ENCODE data around the gene FRMD3.

FRMD3 gene

DNA sequence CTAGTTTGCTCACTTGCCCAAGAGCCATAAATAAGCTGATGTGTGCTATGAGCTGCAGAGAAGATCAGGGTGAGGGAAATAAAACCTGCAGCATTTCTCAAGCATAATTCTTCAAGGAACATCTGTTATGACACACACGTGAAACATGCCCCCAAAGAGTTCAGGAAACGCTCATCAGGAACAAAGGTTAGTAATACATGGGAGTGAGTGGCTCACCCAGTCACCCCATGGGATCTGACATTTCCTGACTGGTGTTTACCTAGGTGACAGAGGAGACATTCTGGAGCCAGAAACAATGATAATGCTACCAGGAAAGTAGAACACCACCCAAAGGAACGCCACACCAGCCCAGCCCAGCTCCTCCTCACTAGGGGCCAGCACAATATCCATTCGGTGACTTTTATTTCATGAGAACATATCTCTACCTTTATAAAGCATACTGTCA lies 66.0 kb downstream of the FRMD3 start:
- no peak for DNase-seq

DNA sequence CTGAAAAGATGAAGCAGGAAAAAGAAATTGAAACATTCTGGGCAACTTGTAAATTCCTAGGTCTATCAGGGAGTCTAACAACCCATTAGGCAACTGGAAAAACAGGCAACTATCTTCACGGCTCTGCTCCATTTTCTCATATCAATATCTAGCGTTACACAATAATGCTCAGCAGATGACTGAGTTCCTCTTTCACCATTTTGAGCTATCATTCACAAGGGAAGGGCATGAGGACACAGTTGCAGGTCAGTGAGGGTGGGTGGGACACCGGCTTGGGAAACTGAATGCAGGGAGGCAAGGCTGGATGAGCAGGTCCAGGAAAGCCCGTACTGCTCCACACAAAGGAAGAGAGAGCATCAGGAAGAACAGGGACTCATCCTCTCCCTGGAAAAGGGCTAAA lies 67.0 kb downstream of the FRMD3 start:
- no peak for DNase-seq

DNA sequence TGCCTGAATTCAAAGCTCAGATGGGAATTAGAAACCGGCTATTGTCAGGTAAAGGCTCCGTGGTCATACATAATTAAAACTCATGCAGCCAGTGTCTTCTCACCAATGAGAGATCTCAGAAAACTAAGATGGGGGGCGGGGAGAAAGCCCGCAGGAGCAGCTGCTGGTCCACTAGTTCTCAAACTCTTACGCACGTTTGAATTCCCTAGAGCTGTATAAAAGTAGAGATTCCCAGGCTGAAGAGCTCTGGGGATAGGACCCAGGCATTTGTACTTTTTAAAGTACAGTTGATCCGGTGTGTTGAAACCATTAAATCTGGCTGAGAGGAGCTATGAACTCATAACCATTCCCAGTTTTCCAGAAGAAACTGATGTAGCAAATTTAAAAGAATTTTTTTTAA lies 68.5 kb downstream of the FRMD3 start:
- no peak for DNase-seq

DNA sequence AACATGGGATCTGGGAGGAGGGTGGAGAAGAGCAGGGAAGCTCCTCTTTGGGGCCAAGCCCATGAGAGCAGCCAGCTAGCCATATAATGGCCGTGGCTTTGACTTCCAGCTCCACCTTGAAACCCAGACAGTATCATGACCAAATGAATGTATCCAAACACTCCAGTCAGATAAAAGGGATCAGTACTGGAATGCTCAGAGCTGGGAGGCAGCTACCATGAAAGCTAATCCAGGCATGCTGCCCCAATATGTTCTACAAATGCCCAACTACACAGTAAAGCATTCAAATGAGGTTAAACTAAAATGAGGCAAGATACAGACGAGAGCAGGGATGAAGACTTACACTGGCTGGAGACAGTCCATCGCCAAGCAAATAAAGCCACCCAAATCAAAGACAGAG lies 69.4 kb downstream of the FRMD3 start:
- DNase-seq: no peak

DNA sequence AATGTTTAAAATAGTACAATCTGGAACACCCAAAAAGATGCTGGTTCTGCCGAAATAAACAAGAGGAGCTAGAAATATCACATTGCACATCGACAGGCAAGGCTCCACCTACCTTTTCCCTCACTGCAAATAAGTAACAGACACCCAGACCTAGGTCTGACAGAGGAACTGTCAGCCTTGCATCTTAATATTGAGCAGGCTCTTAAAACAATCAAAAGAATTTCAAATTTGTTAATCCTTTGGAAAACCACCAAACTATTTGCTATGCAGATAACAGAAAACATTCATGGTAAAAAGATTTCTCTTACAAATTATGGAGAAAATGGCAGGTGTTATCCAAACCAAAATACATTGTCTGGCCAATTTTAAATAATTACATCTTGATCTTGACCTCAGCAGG lies 71.3 kb downstream of the FRMD3 start:
- DNase-seq: no peak

DNA sequence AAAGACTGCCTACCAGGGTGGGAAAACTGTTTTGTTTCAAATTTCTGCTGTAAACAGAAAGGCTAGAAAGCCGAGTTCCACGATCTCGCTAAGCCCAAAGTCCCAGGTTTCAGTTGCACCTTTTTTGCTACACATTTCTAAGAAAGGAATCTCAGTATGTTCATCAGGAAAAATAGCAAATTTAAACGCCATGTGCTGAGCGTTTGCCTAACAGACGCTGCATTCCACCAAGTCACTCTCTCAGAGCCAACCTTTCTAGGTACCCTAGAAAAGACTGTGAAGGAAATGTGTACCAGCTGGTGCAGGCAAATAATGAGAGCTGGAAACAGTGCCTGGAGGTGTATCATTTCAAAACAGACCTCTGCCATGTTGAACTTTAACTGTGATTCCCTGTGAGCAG lies 71.8 kb downstream of the FRMD3 start:
- no peak for DNase-seq

DNA sequence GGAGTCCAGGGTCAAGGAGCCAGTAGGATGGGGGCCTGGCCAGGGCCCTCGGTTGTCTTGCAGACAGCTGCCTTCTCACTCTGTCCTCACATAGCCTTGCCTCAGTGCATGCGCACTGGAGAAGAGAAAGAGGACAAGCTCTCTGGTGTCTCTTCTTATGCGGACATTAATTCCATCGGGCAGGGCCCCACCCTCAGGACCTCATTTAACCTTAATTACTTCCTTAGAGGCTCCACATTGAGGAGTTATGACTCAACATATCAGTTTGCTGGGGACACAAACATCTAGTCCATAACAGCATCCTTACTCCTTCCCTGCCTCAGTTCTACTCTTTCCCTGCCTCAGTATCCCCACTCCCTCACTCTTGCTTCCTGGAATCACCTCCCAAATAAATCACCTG lies 78.4 kb downstream of the FRMD3 start:
- DNase-seq: no peak

DNA sequence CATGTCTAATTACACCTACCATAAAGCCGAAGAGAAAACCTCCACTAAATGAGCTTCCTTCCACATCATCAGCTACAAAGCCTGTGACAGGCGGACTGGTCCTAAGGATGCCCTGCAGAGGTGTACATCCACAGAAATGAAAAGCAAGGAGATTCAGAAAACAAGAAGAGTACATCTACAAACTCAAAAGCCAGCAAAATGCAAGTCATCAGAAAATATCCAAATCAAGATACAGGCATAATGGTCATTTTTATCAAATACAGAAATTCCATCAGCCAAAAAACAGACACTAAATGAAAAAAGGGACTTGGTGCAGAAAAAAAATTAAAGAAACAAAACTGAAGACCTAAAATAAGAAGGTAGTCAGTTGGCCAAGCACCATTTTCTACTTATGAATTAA lies 79.7 kb downstream of the FRMD3 start:
- no peak for DNase-seq

DNA sequence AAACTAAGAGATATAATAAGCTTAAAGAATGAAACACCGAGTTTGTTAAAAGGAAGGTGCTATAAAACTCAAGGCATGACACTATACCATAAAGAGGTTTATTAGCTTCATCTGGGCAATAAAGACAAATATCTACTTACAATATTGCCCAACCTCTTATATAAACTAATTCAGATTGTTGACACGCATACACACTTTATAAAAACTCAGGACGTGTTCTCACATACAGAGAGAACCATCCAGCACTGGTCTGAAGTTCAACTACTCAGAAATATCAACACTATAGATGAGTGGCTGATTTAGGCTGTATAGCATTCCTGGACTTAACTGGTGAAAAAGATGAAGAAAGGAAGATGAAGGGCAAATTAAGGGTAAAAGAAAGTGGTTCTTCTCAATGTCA lies 81.2 kb downstream of the FRMD3 start:
- no peak for DNase-seq

DNA sequence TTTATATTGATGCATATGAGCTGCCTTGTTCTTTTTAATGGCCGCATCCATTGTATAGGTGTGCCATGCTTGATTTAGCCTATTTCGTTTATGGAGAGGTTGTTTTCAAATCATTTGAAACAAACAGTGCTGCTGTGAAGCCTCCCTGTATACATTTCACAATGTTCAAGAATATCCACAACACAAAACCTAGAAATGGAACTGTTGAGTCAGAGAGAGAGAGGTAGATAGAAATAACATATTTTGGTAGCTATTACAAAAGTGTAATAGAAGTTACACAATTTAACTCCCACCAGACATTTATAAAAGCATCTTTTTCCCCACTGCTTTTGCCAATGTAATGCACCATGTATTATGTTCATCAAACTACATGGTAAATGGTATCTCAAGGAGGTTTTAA lies 82.0 kb downstream of the FRMD3 start:
- no peak for DNase-seq

DNA sequence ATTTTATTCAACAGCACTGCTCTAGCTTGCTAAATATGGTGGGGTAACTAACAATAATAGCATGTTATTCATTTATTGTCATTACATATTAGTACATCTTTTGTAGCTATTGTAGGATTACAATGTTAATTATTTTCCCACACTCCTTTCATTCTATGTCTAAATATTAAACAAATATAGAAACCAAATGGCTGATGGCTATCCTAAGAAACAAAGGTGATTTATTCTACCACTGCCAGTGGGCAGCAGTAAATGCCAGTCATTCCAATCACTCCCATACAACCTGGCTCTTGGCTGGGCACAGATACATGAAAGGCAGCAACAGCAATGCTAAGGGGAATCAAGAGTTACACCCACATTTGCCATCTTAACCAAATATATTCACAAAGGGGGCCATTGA lies 84.1 kb downstream of the FRMD3 start:
- no peak for DNase-seq

DNA sequence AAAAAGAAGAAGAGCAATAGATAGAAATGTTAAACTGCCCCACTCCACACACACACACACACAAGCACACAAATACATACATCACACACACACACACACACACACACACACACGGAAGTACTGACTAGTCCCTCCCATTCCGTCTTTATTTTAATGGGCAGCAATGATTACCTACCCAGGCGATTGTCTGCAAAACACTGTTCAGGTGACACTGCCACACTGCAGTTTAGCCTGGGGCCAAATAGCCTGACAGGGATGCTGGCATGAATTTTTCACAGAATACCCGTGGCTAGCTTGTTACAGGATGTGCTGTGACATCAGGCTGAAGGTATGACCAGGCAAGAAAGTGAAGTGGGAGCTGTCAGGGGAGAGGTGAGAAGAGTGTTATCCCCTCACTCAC lies 86.9 kb downstream of the FRMD3 start:
- no peak for DNase-seq

DNA sequence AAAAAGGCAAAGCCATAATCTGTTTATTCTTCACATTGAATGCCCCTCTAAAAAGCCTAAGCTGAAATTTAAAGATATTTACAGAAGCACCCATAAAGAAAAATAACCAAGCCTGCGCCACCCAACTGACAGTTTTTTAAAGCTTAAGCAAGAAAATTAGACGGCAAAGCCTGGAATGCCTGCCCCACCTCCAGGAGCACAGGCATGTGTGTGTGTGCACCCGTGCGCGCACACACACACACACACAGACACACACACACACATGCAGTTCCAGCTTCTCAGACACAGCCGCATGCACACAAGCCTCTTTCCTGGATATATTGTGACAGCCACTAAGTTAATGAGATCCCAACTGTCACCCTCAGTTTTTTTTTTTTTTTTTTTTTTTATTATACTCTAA lies 88.2 kb downstream of the FRMD3 start:
- no peak for DNase-seq

DNA sequence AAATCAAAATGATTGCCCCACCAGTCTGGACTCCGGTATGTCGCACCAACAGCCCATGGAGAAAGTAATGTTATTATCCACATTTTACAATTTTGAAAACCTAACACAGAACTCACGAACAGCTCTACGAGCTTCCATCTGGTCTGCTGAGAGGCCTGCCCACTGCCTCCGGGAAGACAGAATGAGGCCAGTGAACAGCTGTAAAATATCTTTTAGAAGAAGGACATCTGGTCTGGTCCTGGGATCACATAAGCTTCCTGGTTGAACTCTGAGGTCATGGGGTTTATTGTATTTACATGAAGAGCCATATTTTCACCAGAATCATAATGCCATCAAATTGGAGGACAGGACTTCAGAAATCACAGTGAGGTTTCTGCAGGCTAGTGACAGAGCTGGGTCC lies 89.0 kb downstream of the FRMD3 start:
- DNase-seq: no peak

DNA sequence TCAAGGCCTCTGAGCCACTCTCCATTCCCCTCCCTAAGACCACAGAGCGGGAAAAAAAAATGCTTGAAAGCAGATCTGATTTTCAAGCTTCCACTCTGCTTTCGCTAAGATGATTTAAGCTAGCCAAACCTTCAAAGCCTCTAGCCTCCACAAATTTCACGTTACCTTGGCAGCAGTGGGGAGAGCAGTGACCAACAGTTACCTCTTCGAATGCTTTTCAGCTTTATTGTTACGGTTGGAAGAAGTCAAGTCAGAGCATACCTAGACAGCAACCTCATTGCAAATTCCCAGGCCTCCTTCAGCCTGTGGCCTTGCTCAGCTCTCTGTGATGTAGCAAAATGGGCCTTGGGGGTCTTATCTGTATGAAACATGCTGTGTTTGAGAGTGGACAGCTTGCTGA lies 89.6 kb downstream of the FRMD3 start:
- DNase-seq: no peak

DNA sequence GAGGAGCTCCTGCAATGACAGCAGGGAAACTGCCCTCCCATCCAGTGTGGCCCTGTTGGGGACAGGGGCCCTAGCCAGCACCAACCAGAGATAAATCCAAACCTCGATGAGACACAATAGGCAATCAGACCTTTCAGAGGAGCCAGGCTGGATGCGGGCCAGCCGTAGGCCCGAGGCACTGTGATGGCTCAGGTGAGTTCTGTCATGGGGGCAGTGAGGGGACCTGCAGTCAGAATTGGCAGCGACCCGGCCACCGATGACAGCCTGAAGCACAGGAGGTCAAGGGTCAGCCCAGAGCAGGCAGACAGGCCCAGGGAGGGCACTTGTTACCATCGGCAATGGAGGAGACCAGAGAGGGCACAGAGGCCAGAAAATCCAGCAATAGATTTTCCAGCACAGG lies 90.8 kb downstream of the FRMD3 start:
- no peak for DNase-seq

DNA sequence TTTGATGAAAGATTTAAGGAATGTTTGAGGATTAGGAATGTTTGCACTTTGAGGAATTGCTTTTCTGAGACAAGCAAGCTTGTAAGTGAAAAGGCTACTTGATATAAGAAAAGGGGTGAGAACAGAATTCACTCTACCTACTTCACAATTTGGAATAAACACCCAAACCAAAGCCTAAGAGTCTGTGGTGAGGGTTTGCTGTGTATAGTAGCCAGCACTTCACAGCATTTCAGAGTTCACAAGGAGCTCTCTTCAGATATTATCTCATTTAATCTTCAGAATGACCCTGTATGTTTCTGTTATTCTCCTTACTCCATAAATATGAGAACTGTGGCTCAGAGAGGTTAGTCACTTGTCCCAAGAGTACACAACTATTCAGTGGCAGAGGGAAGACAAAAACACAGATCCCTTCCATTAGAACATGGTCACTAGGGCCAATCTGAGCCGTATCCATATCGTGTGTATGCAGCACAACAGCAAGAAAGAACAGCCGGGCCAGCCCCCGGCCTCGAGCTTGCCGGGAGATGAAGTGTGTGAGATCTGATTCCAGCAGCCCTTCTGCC lies 92.4 kb downstream of the FRMD3 start:
- no peak for DNase-seq

DNA sequence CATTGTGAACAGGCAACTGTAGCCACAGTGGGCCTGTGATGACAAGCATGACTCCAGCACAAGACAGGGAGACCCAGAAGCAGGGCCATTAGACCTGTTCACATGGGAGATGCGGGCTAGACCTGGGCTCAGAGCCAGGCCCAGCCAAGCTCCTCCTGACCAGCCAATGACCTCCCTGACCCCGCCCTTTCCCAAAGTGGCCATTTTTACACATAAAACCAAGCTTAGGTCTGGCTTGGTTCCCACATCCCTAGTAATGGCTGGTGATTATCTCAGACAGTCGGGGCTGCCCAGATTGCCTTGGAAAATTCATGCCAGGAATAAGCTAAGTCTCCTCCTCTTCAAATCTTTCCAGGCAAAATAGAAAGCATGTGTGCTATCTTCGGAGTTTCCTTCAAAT lies 94.1 kb downstream of the FRMD3 start:
- no peak for DNase-seq

DNA sequence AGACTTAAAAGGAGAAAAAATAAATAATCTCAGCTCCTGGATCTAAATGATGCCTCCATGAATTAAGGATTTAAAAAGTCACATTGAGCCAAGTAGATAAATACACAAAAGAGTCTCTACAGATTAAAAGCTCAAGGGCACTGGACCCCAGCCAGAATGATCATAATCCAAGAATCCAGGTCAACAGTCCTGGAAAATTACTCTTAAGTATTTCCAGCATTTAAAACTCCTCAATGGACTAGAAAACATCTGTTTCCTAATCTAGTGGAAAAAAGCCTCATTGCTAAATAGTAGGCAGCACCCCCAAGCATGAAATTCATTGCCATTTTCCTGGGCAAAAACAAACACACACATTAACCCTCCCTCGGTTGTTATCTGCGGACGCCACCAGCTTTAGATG lies 96.8 kb downstream of the FRMD3 start:
- DNase-seq: no peak

DNA sequence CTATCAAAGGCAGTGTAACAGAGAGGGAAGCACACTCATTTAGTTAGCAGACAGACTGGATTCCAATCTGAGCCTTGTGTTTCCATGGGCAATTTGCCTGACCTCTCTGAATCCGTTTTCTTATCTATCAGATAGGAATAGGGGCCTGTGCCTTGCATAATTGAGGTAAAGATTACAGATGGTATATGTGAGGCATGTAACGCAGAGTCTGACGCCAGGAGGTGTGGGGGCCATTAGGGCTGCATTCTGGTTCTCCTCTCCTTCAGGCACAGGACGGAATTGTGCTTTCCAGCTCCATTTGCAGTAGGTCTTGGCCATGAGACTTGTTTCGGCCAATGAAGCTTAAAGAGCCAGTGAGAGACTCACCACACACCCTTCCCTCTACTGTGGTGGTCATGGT lies 97.6 kb downstream of the FRMD3 start:
- DNase-seq: no peak

DNA sequence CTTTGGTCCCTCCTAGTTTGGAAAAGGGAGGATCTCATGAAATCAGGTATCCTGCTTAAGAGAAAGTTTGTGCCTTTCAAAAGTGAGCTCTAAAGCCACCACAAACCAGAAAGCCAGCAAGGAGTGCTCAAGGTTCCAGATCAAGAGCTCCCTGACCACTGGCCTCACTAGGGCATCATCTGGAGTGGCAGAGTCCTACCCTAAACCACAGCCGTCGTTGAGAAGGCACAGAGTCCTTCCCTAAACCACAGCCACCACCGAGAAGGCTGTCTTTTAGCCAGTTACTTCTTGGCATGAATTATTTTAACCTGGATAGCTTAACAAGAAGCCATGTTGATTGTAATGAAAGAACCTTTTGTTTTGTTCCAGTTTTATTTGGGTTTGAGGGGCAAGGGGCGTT lies 102.9 kb downstream of the FRMD3 start:
- DNase-seq: no peak

DNA sequence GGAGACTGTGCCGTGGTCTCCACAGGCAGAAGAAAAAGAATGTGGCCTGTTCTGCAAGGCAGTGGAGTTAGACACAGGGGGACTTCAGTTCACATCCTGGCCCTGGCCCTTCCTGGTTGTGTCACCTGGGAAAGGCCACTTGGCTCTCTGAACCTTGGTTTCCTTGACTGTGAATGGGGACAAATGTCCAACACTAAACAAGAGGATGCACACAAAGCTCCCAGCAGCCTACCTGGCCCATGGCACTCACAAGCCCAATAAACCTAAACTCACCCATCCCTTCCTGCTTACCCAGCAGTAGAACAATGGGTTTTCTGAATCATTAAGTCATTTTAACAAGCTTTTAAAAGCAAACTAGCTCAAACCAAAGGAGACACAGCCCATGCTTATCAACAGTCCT lies 103.9 kb downstream of the FRMD3 start:
- DNase-seq: no peak

DNA sequence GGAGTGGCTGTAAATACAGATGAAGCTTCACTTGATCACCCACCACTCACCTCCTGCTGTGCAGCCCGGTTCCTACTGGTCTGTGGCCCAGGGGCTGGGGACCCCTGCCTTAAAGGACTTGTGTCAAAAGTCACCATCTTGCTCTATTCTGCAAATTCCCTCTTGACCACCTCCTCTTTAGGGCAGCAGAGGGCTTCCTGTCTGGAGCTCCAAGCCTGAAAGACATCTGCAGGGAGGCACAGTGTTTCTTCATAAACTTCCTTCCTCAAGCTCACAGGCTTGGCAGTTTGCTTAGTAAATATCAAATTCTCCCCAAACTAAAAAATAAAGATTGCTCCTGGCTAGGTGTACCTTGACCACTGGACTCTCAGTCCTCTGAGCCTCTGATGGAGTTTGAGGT lies 104.4 kb downstream of the FRMD3 start:
- no peak for DNase-seq

DNA sequence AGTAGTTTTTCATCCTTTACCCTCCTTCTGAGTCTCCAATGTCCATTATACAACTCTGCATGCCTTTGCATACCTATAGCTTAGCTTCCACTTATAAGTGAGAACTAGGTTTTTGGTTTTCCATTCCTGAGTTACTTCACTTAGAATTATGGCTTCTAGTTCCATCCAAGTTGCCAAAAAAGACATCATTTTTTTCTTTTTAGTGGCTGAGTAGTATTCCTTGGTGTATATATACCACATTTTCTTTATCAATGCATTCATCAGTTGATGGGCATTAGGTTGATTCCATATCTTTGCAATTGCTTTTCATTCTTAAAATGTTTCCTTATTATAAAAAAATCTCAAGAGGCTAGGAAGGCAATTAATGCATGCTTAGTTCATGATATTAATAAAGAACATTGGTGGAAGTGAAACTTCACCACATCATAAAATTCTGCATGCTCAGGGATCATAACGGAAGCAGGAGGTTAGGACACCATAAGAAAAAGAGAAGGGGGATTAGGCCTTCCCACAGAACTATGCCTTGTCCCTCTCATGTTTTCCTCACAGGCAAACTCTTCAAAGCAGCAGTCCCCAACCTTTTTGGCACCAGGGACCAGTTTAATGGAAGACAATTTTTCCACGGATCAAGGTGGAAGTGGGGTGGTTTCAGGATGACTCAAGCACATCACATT lies 105.2 kb downstream of the FRMD3 start:
- no peak for DNase-seq

DNA sequence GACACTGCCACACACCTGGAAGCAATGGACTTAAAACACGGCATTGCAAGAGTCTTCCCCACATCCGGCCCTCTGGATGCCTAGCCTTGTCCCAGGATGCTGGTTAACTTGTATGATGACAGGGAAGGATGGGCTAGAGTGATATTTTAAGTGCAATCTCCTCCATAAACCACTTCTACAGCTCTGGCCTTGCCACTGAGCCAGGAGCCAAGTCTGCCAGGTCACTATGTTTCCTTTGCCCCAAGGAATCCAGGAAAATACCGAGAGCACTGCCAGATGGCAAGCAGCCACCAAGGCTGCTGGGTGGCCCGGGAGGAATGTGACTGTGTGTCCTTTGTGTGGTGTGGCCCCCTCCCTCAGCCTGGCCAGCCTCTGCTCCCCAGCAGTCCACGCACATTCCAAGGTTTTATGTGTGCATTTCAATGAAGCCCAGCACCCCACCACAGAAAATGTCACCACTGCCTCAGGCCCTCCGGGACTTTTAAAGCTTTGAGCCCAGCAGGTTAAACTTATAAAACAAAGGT lies 106.0 kb downstream of the FRMD3 start:
- no peak for DNase-seq
